Stimulated activated CD4-positive, alpha-beta T cell treated with anti-CD3 and anti-CD28 coated beads, Interleukin-4, amount 100 ng/mL, for 4 hours (primary cell): ENCODE measurements around the gene ZNF619.
"Not testable (repeated sequence)": the region's sequence is repeated elsewhere in the genome, so short reads cannot be mapped to it uniquely, and the experiment has no call there.

Experiments used
- DNase-seq, 2 experiments: peaks; one replicate each; pipeline ENCODE4 v3.0.0-alpha.2; 2020

Gene ZNF619

GRCh38 chr3:40476478-40477470, at the start of gene ZNF619:
TSS of gene ZNF619 (plus strand) at chr3:40477122. CDS start at chr3:40477980, 858 bp downstream.
- peak; percentile 44 to 45 for DNase-seq

DNA sequence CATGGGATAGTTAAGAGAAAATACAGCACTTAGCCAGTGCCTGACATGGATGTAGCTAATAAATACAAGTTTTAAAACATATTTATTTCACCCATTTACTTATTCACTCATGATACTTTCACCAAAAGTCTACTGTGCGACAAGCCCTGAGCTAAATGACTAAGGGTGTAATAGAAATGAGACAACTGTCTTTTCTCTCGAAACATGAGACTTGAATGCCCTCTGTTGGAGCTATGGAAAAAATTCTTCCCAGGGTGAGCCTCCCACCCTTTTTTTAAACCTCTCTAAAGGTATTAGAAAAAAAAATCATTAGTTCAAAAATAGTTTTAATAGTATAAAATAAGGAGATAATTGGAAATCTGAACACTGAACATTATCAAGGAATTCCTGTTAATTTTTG, 44.1 kb upstream of the ZNF619 start:
- DNase-seq = no peak

DNA sequence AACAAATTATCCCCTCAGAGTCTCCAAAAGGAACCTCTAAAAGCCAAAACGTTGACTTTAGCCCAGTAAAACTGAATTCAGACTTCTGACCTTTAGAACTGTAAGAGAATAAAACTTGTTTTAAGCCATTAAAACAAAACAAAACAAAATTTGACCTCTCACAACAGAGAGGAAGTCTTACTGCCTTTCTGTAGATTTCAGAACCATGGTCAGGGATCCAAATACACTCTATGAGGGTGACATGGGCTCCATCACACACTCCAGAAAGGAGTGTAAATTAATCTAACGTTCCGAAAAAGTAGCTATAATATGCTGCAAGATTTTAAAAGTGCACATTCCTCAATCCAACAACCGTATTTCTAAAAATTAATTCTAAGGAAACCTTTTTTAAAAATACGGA, 39.0 kb upstream of the ZNF619 start:
- DNase-seq = no peak

GRCh38 chr3:40445062-40445461, 31.9 kb upstream of the ZNF619 start:
- no peak for DNase-seq

DNA sequence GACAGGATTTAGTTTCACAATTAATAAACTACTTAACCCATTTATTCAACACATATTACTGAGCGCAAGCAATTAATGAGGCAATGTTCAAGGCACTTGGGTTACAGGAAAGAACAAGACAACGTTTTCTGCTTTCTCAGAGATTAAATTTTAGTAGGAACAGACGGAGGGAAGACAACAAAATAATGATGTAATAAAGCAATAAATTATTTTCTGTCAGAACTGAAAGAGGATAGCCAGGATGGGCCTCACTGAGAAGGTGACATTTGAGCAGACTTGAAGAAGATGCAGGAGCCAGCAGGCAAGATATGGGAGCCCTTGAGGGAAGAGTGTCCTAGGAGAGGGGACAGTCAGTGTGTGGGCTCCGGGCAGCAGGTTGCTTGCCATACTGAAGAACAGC, 31.0 kb upstream of the ZNF619 start:
- DNase-seq = no peak

GRCh38 chr3:40450438-40450837, 26.5 kb upstream of the ZNF619 start:
- DNase-seq = no peak

DNA sequence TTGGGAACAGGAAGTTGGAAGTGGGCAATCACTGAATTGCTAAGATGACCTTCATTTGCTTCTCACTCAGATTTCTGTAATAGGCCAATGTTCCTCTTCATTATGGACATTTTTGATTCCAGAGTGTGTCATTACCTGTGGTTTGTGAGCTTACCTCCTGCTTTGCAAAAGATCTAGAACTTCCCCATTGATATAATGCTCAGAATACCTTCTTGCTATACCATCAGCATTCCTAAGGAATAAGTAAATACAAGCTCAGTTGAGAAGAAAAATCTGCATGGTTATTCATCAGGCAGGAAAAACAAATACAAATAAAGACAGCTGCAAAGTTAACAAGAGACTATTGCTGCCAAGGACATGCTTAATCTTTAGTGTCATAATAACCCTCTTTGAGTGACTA, 25.4 kb upstream of the ZNF619 start:
- DNase-seq = no peak

DNA sequence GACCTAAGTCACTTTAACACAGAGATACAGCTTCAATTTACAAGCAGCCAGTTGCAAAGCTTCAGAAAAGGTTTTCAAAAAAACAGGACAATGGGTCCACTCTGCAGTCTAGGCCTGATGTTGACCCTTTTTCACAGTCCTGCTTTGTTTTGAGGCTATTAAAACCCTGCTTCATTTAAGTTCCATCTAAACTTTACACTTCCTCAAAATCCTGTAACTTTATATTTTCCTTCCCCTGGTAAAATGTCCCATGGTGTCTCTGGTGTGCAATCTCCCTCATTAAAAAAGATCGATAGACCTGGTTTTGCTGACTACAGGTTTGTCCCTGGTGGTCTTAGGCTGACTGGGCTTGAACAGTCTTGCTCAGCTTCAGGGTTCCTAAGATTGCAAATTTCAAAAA, 24.9 kb upstream of the ZNF619 start:
- no peak for DNase-seq

DNA sequence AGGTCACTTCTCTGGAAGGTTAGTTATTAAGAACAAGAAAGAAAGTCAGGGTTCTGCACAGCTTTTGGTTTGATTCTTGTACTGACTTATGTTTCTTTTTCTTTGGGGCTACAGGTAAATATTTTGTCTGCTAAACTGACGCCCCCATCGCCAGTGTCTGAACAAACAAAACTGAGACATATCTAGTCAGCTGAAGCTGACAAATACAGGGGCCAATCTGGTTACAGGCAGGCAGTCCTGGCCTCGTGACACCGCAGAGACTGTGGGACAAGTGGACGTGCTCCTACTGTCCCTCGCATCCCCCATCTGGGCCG, 24.4 kb upstream of the ZNF619 start:
- DNase-seq = no peak

DNA sequence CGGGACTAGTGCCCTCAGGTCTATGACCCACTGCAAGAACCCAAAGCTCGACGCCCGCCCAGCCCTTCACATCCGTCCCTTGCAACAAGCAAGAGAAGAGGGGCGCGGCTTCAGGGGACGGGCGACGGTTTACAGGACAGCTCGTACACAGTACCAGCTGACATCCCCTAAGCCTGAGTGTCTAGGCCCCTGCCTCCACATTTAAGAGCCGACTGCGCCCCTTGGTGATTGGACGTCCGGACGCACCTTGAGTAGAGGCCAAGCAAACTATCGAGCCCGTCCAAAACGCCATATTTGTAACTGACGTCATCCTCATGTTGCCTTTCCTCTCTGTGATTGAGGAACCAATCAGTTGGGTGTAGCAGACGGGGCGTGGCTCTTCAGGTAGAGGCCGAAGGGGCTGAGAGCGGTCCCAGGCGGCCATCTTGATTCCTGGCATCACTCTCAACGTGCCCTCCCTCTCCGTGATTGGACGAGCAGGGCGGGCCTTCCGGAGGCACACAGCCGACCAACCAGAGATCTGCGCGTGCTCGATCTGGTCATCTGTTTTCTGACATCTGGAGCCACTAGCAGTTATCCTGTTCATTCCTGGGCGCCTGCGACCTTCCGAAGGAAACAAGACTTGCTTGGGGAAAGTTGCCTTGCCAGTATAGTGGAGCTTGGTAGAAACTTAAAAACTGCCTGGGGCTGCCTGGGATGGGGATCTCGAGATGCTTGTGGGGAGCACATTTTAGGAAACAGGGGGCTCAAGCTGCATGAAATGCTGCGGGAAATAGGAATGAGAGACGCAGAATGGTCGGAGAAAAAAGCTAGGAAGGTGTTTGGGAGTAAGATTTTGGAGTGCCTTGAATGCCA, 23.8 kb upstream of the ZNF619 start:
- peak; percentile 88 to 96 for DNase-seq

GRCh38 chr3:40453933-40454332, 23.0 kb upstream of the ZNF619 start:
- DNase-seq = no peak

DNA sequence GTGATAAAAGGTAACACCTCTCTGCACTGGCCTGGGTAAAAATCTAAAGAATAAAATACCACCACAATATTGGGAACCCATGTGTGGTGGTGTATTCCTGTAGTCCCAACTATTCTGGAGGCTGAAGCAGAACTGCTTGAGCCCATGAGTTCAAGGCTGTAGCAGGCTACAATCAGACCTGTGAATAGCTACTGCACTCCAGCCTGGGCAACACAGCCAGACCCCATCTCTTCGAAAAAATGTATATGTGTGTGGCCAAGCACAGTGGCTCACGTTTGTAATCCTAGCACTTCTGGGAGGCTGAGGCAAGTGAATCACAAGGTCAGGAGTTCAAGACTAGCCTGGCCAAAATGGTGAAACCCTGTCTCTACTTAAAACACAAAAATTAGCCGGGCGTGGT, 21.6 kb upstream of the ZNF619 start:
- DNase-seq = no peak

DNA sequence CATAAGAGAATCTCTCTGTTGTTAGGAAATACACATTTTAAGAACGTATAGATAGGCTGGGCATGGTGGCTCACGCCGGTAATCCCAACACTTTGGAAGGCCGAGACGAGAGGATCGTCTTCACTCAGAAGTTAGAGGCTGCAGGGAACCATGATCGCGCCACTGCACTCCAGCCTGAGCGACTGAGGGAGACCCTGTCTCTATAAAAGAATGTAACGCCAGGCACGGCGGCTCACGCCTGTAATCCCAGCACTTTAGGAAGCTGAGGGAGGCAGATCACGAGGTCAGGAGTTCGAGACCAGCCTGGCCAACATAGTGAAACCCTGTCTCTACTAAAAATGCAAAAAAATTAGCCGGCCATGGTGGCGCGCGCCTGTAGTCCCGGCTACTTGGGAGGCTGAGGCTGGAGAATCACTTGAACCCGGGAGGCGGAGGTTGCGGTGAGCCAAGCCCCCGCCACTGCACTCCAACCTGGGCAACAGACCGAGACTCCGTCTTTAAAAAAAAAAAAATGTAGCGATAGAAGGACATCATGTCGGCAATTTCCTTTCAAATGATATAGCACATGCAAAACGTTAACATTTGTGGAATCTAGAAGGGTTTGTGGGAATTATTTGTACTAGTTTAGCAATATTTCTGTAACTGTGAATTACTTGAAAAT, 20.5 kb upstream of the ZNF619 start:
- DNase-seq = no peak

- peak; percentile 91 to 95 for DNase-seq
Observed at GRCh38 chr3:40456940-40457823, 19.7 kb upstream of the ZNF619 start, which contains the start of gene RPL14. TSS of gene RPL14 (plus strand) at chr3:40457339. CDS start at chr3:40457472, 133 bp downstream.

- DNase-seq = no peak
Observed at GRCh38 chr3:40458473-40458872, 18.4 kb upstream of the ZNF619 start.

GRCh38 chr3:40460481-40460880, 16.4 kb upstream of the ZNF619 start:
- DNase-seq = not testable (repeated sequence)

DNA sequence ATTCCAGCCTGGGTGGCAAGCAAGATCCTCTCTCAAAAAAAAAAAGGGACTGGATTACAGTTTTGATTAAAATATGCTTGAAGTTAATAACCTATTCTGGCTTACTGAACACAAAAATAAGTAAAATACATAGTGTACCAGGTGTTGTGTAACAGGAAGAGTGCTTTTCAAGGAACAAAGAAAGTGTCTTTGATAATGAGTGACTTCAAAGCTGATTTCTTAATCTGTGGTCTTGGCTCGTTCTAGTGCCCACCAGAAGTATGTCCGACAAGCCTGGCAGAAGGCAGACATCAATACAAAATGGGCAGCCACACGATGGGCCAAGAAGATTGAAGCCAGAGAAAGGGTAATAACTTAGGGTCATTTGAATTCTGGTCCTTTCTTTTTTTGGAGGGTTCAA, 15.8 kb upstream of the ZNF619 start:
- DNase-seq = no peak

- DNase-seq = not testable (repeated sequence)
Observed at GRCh38 chr3:40462838-40463237, 14.1 kb upstream of the ZNF619 start.

- DNase-seq = no peak
Observed at GRCh38 chr3:40463579-40463978, 13.3 kb upstream of the ZNF619 start.

DNA sequence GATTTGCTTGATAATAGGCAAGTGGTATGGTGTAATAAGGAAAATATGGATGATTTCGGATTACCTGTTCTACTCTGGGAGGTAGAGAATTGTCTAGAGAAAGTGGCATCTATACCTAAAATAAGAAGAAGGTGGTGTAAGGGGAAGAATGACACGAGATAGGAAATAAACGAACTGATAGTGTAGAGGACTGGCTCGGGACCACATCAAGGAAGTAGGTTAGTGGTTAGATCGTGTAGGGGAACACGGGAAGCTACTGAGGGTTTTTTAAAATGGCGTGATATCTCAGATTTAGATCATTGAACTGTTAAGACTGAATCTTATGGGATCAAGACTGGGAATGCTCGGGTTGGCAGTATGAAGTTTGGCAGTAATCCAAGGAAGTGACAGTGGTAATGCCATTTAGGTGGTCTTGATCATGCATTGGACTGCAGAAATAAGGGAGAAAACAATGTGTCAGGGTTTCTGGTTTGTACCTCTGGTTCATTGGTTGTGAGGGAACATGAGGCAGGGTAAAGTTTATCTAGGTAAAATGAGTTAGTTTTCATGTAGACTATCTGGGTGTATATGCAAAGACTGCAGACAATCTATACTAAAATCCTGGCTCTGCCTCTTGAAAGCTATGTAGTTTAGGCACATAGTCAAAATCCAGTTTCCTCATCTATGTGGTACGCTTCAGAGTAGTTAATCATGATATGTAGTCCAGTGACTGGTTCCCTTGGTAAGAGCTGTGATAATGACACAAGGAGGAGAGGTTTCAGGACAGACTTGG, 12.4 kb upstream of the ZNF619 start:
- no peak for DNase-seq

- DNase-seq = no peak
Observed at GRCh38 chr3:40465111-40465407, 11.9 kb upstream of the ZNF619 start.

GRCh38 chr3:40465456-40465855, 11.5 kb upstream of the ZNF619 start:
- DNase-seq = no peak
